ENCODE data around the gene CABLES1. TPM values are rescaled to one million over a fixed set of nuclear protein-coding genes. Genes with fewer than 3 reads are reported as not detected.

Gene CABLES1
- polyA plus RNA-seq, 3 donors, result 0.09 to 0.15 TPM; not detected in 1

DNA sequence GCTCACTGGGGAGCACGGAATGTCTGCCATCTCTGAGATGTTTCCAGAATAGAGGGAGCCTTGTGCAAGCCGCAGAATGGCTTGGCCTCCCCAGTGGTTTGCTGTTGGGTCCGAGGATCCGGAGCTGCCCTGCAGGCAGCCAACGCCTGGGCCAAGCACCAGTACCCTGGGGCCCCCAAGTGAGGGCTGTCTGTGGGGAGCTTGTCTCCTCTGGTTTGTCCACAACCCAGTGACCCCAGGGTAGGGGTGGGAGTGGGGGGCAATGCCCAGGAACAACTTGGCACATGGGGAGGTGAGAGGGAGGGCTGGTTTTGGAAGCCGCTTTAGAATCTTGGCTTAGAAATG lies 147.1 kb downstream of the CABLES1 start:
- no peaks in the 10 kb centered on the region for H3K36me3 Mint-ChIP-seq

DNA sequence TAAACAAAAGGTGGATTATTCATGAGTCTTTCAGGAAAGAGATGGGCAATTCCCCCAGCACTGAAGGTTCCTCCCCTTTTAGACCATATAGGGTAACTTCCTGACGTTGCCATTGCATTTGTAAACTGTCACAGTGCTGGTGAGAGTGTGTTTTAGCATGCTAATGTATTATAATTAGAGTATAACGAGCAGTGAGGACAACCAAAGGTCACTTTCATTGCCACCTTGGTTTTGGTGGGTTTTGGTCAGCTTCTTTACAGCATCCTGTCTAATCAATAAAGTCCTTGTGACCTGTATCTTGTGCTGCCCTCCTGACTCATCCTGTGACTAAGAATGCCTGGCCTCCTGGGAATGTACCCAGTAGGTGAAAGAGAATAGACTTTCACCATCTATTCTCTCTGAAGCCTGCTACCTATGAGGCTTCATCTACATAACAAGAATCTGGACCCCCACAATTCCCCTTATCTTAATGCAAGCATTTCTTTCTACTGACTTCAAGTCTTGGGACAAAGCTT lies 148.7 kb downstream of the CABLES1 start:
- Histone ChIP-seq H3K79me2 (ENCODE audit: insufficient read depth, low read length) (no peaks in the 10 kb centered on the region), H3K27ac (ENCODE audit: low read depth in 1 of 2, low read length in 2 of 2) (no peak overlapping the region), H3K4me2 (replicated peaks; ENCODE audit: extremely low read depth, low read length, poor library complexity, severe bottlenecking) (no peak overlapping the region), H4K20me1 (ENCODE audit: insufficient read depth, low read length) (no peaks in the 10 kb centered on the region), H3K4me1 (ENCODE audit: control insufficient read depth in 1 of 2, insufficient read depth in 2 of 2, low read length in 2 of 2) (no peaks in the 10 kb centered on the region), H3K9me3 (replicated peaks in 1 of 2; ENCODE audit: control insufficient read depth in 1 of 2, insufficient read depth in 1 of 2, low read length in 2 of 2) (no peaks in the 10 kb centered on the region), H3K36me3 (replicated peaks in 1 of 2; ENCODE audit: control insufficient read depth in 1 of 2, insufficient read depth in 2 of 2, low read length in 2 of 2) (no peaks in the 10 kb centered on the region), H2AFZ (ENCODE audit: insufficient read depth, low read depth, low read length, poor library complexity, severe bottlenecking) (no peak overlapping the region), H3K9ac (ENCODE audit: insufficient read depth, low read length, poor library complexity, severe bottlenecking) (no peak overlapping the region), H3K4me3 (replicated peaks in 1 of 3; ENCODE audit: low read depth in 2 of 3, low read length in 3 of 3) (no peak overlapping the region), H3K27me3 (ENCODE audit: control insufficient read depth in 2 of 2, insufficient read depth in 2 of 2, low read length in 2 of 2) (no peaks in the 10 kb centered on the region)
- Mint-ChIP-seq H3K4me3 (no peak overlapping the region), H3K36me3 (no peaks in the 10 kb centered on the region), H3K27ac (no peak overlapping the region), H3K27me3 (ENCODE audit: low read depth in 3 of 3) (peaks cover 0 to 1% (median 0%) of the 10 kb centered on the region in 3 donors), H3K9me3 (peaks cover 0 to 2% (median 0%) of the 10 kb centered on the region in 7 donors), H3K4me1 (no peaks in the 10 kb centered on the region)
- DNase-seq, result peak in 1 of 3 donors; percentile 44
- TF ChIP-seq, protein P1, sequence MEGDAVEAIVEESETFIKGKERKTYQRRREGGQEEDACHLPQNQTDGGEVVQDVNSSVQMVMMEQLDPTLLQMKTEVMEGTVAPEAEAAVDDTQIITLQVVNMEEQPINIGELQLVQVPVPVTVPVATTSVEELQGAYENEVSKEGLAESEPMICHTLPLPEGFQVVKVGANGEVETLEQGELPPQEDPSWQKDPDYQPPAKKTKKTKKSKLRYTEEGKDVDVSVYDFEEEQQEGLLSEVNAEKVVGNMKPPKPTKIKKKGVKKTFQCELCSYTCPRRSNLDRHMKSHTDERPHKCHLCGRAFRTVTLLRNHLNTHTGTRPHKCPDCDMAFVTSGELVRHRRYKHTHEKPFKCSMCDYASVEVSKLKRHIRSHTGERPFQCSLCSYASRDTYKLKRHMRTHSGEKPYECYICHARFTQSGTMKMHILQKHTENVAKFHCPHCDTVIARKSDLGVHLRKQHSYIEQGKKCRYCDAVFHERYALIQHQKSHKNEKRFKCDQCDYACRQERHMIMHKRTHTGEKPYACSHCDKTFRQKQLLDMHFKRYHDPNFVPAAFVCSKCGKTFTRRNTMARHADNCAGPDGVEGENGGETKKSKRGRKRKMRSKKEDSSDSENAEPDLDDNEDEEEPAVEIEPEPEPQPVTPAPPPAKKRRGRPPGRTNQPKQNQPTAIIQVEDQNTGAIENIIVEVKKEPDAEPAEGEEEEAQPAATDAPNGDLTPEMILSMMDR (IDR thresholded peaks at IDR 0.05), result no peak
- WGBS (ENCODE audit: insufficient coverage), result no CpG with 5 or more reads among the region's 2 CpGs
- intact Hi-C loops (cut with micrococcal nuclease), result no loop called here

More for the DNA sequence above, 147.1 kb downstream of the CABLES1 start:
- Histone ChIP-seq H3K36me3 (replicated peaks in 1 of 2; ENCODE audit: control insufficient read depth in 1 of 2, insufficient read depth in 2 of 2, low read length in 2 of 2) (no peaks in the 10 kb centered on the region), H3K4me1 (ENCODE audit: control insufficient read depth in 1 of 2, insufficient read depth in 2 of 2, low read length in 2 of 2) (no peaks in the 10 kb centered on the region), H3K9me3 (replicated peaks in 1 of 2; ENCODE audit: control insufficient read depth in 1 of 2, insufficient read depth in 1 of 2, low read length in 2 of 2) (peaks cover 7 to 8% of the 10 kb centered on the region in 2 donors), H3K27me3 (ENCODE audit: control insufficient read depth in 2 of 2, insufficient read depth in 2 of 2, low read length in 2 of 2) (no peaks in the 10 kb centered on the region), H3K4me2 (replicated peaks; ENCODE audit: extremely low read depth, low read length, poor library complexity, severe bottlenecking) (no peak overlapping the region), H4K20me1 (ENCODE audit: insufficient read depth, low read length) (no peaks in the 10 kb centered on the region), H3K9ac (ENCODE audit: insufficient read depth, low read length, poor library complexity, severe bottlenecking) (no peak overlapping the region), H3K27ac (ENCODE audit: low read depth in 1 of 2, low read length in 2 of 2) (no peak overlapping the region), H3K4me3 (replicated peaks in 1 of 3; ENCODE audit: low read depth in 2 of 3, low read length in 3 of 3) (no peak overlapping the region), H3K79me2 (ENCODE audit: insufficient read depth, low read length) (no peaks in the 10 kb centered on the region), H2AFZ (ENCODE audit: insufficient read depth, low read depth, low read length, poor library complexity, severe bottlenecking) (no peak overlapping the region)
- no peaks in the 10 kb centered on the region for H3K4me1 Mint-ChIP-seq
- 98% methylated on average over 3 of the region's 6 CpGs for WGBS (ENCODE audit: insufficient coverage)
- intact Hi-C loops (cut with micrococcal nuclease), result no loop called here
- no peak overlapping the region for H3K4me3 Mint-ChIP-seq
- no peak overlapping the region for H3K27ac Mint-ChIP-seq
- TF ChIP-seq, protein P1 (IDR thresholded peaks at IDR 0.05), result no peak
- H3K27me3 Mint-ChIP-seq (ENCODE audit: low read depth in 3 of 3), result peaks cover 0 to 1% (median 0%) of the 10 kb centered on the region in 3 donors
- peaks cover 5 to 8% (median 7%) of the 10 kb centered on the region in 7 donors for H3K9me3 Mint-ChIP-seq
- DNase-seq, result no peak
